GM23338 (cell line): ENCODE results near the gene RNF8.

ENCODE experiments used
- EZH2 ChIP-seq: fragments of 200-600 bp; sonication (generic); IDR thresholded peaks from one replicate; pipeline ENCODE4 v1.8.0; 2017; ENCODE audit warnings: antibody characterized with exemption, mild to moderate bottlenecking, low read depth; ENCODE audit not compliant: unreplicated experiment
- JUNB ChIP-seq: IDR thresholded peaks from one replicate; pipeline ENCODE4 v1.6.1; 2016; ENCODE audit warnings: antibody characterized with exemption; ENCODE audit not compliant: unreplicated experiment

DNA sequence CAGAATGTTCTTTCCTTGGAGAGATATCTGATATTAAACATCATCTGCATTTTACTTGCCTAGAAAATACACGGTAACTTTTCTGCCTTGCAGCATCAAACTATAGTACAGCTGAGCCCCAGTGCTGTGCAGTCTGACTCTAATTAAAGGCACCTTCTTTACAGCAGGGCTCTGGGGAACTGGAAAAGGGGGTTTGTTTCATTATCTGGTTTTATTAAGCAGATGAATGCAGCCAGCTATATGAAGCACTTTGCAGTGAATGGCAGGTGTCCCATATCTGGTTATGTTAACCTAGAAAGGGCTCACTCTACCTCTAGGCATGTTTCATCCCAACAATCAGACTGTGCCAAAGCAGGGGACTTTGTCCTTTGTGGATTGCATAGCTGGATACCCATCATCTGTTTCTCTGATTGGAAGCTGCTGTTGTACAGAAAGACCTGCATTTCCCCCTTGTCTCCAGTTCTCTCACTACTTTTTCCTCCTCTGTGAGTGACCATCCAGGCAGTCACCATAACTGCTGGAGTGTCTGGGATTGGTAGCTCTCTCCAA, 39.7 kb downstream of the RNF8 start:
- no peak for TF ChIP-seq JUNB
- TF ChIP-seq EZH2: no peak
